Fibroblast of skin of left biceps (primary cell): Measurements from ENCODE around the gene LDLRAD4.
"Not testable (repeated sequence)": the region's sequence is repeated elsewhere in the genome, so short reads cannot be mapped to it uniquely, and the experiment has no call there.

Experiments
- DNase-seq, 2 experiments: peaks; one replicate each; pipeline ENCODE4 v3.0.0-alpha.2; 2013; ENCODE audit warnings: low read depth in 2 of 2

LDLRAD4 gene

DNA sequence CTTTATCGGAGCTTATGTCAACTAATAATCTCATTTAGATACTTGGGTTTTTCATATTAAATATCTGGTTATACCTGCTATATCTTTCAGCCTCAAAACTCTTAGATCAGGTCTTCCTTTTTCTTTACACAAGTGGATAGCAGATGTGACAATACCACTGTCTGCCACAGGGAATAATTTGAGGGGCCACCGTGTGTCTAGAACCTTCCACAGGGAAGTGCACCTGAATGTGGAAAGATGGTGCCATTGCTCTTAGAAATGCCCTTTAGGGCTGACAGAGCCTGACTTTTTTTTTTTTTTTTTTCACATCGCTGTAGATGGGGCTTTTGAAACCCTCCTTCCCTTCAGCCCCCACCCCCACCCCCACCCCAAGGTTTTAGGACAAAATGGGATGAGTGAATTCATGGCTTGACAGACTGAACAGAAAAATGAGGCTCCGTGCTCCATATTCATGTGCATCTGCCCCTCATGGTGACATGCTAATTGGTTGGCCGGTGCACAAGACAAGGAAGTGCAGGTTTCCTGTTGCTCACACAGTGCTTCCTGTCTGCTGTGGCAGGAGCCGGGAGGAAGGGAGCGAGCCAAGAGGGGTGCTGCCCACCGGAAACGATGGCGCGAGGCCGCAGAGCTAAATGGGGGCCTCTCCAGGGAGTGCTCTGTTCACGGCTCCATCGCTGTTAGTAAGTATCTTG is 246.0 kb downstream of the LDLRAD4 start:
- DNase-seq = no peak

DNA sequence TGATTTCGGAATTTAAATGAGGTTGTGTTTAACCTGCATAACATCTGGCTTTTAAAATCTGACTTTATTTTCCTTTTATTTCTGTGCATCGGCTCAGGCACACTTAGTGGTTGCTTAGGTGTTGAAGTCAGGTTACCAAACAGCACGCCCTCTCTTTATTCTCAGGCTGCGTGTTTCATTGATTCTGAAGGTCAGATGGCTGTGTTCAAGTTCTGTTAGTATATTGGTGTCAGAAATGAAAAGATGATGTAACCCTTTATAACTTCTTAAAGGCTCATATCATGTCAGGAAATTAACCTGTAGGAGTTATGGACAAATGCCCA is 246.5 kb downstream of the LDLRAD4 start:
- no peak for DNase-seq

DNA sequence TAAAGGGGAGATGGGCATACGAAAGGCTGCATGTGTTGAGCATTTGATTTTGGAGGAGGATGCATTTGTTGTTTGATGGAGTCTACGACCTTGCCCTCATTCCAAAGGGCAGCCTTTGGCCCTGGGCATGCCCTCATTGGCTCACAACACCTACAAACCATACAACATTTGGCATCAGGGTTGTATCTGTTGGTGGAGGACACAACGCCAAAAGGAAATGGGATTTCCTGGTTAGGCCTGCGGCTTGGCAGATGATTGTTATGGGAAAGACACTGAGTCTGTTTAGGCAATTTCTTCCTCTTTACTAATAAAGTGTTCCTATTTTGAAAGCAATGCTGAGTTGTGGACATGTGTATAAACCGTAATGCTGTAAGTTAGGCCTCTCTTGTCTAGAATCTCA is 246.9 kb downstream of the LDLRAD4 start:
- DNase-seq = no peak

DNA sequence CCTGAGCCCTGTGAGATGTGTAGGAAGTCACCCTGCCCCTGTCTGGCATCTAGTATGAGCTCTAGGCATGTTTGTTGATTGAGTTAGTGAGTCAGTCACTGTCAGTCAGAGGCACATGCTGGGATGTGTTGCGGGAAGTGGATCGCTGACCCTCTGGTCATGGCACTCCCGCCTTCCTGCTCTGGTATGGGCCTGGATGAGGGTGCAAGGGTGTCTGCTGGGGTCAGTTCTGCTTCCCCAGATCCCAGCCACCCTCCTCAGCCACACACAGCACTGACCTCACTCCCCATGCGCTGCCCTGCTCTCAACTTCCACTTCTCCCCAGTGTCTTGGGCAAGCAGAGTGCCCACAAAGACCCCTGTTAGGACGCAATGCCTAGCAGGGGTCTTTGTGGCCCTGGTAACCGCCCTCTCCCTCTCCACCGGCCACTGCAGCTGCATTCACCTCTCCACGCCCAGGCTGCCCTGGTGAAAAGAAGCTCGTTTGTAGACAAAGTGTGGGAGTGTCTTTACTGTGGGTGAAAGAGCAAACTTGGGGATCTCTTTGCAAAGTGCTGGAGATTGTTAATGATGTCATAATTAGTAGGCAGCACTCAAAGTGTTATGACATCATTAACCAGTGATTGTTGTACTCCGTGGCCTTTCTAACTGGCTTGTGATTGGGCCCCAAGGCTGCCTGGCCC is 252.1 kb downstream of the LDLRAD4 start:
- no peak for DNase-seq

DNA sequence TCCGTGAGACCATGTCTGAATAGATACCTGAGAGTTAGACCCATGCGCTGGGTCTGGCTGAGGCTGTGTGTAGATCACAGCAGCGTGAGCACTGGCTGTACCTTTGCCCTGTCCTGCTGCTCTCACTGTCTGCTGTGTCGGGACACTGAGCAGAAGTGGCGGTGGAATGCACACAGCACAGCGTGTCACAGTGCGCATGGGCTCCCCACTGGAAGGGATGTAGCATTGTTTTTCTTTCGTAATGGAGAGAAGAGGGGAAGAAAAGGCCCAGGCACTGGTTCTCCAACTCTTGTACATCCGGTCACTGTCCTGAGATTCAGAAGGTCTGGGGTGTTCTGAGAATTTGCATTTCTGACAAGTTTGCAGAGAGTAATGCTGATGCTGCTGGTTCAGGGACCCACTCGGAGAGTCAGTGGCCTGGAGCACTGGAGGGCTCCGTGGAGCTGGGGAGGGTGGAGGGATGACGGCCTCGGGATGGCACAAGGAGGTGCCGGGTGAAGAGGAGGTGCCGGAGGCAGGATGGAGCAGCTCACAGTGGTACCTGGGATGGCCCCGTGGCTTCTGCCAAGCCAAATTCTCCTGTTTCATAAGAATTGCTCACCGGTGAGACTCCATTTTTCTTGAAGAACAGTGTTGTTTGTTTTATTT is 252.8 kb downstream of the LDLRAD4 start:
- no peak for DNase-seq

DNA sequence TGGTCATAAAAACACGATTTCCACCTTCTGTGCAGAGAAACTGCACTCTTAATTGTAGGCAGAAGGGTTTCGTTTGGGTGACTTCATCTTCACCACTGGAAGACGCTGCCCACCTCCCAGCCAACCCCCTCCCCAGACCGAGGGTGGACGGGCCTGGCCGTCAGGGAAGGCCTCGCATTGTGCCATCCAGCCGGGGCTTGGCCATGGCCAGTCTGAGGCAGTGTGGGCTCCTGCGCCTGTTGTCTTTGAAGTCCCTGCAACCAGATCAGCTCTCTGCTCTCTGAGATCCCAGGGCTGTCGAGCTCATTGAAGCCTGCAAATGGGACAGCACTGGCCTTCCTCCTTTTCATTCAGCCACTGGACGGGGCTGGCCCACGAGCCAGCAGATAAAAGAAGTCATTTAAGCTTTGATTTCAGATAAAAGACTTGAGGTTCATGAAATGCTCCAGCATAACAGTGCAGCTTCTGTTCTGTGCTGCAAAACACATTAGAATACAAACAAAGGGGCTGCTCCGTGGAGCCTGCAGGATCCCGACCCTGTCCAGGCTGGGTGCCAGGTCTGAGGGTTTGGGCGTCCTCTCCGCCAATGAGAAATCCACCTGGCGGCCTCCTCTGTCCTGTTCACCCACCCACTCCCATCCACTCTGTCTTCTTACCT is 253.5 kb downstream of the LDLRAD4 start:
- no peak for DNase-seq

DNA sequence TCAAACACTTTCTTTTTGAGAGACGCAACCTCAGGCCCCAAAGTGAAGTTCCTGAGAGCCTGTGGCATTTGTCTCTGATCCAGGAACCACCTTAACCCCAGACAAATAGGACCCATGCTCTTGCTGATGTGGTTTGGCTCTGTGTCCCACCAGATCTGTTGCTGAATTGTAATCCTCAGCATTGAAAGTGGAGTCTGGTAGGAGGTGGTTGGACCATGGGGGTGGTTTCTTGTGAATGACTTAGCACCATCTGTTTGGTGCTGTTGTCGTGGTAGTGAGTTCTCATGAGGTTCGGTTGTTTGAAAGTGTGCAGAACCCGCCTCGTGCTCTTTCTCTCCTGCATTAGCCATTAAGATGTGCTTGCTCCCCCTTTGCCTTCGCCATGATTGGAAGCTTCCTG is 255.2 kb downstream of the LDLRAD4 start:
- DNase-seq = no peak

DNA sequence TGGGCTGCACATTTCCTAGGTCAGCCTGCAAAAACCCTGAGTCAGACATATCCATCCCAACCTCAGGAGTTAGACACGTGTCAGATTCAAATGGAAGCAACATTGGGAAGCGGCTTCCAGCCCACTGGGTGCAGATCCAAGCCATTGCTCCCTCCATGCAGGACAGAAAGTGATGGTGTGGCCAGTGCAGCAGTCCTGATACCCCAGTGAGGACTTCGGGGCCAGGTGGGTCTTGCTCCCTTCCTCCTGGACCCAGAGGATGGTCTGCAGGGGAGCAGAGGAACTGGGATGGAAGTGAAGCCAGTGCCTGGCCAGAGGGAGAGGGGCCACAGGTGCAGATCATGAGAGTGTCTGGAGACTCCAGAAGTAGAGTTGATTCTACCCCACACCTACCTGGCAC is 255.8 kb downstream of the LDLRAD4 start:
- no peak for DNase-seq

DNA sequence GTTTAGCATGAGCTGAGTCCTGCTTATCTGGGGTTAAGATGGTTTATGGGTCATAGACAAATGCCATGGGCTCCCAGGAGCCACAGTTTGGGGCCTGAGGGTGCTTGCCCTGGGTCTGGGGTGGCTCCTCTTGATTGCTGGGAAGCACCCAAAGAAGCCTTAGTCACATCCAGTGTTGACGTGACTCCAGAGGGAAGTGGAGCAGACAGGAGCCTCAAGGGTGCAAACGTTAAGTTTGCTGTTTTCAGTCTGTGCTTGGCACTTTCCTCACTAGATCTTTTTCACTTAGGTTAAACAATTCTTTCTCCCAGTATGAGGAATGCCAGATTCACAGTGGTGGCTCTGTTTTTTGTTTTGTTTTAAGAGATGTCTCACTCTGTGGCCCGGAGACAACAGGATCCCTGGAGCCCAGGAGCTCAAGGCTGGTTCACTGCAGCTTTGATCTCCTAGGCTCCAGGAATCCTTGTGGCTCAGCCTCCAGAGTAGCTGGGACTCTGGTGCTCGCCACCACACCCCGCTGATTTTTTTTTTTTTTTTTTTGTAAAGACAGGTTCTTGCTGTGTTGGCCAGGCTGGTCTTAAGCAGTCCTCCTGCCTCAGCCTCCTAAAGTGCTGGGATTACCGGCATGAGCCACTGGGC is 256.5 kb downstream of the LDLRAD4 start:
- DNase-seq = no peak

DNA sequence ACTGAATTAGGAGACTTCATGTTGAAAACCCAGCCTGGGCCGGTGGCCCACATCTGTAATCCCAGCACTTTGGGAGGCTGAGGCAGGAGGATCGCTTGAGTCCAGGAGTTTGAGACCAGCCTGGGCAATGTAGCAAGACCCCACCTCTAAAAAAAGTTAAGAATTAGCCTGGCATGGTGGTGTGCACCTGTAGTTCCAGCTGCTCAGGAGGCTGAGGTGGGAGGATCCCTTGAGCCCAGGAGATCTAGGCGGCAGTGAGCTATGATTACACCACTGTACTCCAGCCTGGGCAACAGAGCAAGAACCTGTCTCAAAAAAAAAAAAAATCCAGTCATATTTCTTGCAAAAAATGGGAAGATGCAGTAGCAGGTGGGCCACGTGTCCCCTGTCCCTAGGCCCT is 257.8 kb downstream of the LDLRAD4 start:
- DNase-seq = not testable (repeated sequence)

DNA sequence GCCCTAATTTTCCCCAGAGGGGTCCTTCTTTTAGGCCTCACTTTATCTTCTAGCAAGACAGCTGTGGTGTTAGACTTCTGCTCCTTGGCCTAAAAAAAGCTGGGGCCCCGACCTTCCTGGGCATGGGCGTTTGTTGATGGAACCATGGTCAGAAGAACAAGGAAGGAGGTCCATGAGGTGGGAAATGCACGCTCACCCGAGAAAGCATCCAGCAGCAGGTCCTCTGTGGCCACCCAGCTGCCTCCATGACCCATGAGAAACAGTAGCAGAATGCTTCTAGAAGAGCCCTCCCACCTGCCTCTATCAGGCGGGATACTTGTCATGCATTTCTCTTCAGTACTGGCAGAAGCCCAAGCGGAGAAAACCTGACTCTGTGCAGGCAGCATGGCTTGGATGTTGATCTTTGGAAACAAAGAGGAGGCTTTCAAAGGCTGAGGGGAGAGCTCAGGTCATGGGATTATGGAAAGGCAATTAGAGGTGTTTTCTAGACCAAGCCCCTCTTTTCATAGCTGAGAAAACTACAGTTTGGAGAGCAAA is 258.7 kb downstream of the LDLRAD4 start:
- no peak for DNase-seq

DNA sequence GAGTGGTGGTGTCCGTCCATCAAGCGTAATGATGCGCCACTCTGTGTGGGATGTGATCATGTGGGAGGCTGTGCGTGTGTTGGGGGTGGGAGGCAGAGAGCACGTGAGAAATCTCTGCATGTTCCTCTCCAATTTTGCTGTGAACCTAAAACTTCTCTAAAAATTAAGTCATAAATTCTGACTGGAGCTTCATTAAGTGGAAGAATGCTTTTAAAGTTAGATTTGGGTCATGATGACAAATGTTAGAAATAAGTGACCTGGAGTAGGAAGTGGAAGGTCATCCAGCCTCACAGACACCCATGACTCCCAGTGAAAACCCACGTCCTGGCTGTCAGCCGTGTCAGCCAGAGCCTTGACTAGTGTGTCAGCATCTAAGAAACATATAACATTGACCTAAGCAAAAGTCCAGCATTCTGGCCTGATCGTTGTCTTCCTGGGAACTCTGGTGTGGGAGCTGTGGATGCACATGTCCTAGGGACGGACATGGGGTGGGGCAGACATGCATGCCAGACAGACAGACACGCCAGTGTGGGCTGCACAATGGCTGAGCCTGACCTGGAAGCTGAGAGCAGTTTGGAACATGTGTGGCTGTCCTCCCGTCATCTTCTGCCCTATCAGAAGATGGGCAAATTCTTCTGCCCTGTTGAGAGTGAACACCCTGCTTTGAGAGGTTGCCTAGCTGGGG is 262.2 kb downstream of the LDLRAD4 start:
- DNase-seq = no peak

DNA sequence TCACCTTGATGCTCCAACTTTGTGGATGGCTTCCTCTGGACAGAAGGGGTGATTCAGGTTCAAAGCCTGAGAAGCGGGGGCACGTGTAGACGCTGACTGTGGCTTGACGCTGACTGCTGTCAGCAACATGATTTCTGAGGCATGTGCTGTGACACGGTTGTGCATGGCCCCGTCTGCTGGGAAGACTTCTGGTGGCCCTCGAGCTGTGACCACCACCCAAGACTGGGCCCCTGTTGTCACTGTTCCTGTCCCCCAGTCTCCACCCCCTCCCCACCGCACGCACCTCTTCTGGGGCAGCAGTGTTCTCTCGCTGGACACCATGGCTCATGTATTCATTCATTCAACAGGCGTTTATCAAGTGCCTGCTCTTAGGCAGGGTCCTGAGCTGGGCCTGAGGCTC is 262.8 kb downstream of the LDLRAD4 start:
- DNase-seq = no peak

DNA sequence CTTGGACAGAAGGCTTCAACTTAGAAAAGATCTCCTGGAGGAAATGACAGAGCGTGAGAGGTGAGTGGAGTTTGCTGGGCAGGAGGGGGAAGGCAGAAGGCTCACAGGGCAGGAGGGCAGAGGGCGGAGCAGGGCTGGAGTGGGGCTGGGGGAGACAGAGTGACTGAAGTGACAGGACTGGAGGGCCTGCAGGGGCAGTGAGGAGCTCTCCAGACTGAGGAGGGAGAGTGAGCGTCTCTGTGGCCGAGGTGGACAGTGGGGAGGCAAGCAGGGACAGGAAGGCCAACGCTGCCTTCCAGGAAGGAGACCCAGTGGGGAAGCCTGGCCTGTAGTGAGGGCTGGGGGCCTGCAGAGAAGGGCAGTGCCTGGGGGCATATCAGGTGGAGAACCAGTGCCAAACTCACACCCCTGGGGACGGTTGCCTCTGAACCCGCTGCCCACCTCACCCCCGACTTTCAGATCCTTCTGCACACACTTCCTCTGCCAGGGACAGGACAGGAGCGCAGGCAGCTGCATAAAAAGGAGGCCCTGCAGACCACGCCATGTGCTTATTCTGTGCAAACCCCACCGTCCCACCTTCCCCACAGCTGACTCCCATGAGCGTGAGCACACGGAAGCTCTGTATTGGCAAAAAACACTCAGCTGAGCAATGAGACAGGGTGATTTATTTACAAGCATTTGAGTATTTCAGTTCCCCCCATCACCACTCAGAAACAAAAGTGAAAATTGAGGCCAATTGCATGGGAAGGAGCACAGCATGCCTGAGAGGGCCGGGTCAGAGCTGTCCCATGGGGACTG is 263.5 kb downstream of the LDLRAD4 start:
- no peak for DNase-seq

DNA sequence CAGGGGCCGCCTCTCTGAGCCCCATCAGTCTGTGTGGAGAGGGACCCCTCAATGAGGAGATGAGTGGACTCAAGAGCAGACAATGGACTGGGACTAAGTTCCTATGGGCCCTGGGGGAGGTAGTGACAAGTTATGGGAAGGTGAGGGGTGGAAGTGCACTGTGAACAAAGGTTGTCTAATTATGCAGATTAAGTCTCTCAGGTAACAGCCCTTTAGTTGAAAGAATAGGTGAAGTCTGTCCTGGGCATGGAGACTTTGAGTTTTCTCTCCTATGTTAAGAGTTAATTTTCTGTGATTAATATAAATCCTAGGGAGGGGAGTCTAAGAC is 264.0 kb downstream of the LDLRAD4 start:
- no peak for DNase-seq

DNA sequence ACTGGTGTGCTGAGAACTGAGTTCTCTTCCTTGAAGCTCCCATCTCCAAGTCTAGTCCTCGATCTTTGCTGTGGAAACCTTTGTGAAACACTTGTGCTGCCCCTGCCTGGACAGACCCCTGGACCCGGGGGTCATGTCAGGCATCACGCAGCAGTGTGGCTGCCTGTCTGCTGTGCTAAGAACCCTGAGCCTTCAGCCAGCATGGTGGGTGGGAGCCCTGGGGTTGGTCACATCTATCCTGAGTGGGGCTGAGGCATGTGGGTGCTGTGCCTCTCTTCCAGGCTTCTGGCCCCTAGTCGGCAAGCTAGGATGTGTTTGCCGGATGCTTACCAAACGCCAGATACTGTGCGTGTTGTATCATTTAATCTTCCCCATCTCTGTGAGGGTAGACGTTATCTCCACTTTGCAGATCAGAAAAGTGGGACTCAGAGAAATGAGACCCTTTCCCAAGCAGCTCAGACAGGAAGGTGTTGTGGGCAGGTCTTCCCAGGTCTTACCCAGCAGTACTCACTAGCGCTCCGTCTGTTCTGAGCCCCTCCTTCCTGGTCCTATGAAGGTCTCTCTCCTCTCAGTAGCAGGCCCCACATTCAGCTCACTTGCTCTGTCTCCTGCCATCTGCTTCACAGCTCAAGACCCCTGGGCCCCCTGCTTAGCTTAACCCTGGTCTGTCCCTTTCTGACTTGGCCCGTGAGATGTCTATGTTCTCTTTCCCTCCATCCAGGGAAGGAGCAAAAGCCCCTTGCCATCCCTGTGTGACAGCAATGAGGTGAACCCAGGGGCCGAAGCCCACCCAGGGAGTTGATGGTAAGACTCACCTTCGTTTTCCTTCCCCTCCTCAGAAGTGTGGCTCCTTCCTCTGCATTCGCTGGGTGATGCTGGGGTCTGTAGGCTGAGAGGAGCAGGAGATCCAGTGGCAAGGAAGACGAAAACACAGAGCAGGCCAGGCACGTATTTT is 265.0 kb downstream of the LDLRAD4 start:
- DNase-seq = no peak

DNA sequence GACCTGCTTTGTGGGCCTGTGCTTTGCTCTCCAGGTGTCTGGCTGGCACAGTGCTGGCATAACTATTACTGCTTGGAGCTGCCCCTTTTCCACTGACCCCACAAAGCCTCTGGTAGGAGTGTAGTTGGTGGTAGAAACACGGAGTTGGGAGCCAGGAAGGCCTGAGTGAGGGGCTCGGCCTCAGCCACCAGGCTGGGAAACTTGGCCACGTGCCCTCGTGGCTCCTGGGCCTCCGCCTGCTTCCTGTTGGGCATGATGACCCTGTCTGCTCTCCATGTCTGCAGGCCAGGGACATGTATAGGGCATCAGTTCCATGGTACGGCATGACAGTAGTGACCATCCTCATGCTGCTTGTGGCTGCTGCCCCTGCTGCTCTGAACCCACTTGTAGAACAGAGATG is 266.6 kb downstream of the LDLRAD4 start:
- DNase-seq = no peak

DNA sequence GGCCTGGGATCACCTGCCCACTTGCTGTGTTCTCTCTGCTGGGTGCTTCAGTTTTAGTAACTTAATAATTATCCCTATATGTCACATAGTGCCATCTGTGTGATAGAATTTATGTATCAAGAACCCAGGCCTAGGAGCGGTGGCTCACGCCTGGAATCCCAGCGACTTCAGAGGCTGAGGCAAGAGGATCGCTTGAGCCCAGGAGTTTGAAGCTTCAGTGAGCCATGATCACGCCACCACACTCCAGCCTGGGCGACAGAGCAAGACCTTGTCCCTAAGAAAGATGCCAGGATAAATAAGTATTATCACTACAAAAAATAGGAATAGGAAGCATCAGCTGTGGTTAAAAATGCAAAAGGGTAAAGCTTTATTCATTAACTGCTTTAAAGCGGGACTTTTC is 267.0 kb downstream of the LDLRAD4 start:
- no peak for DNase-seq

DNA sequence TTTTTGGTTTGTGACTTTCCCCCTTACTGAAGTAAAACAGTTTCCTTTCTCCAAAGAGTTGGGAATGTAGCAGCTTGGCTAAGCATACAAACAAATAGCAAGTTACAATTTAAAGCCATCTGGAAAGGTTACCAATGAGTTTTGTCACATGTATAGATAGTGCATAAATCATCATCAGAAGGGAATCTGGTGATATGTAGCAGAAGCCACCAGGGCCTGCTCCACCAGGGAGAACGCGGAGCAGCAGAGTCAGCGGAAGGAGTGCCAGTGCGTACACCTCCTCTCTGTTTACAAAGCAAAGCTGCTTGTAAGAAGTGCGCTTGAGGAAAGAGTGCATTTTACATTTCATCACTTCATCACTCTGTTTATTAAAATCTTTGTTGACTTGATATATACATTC is 267.7 kb downstream of the LDLRAD4 start:
- DNase-seq = no peak

DNA sequence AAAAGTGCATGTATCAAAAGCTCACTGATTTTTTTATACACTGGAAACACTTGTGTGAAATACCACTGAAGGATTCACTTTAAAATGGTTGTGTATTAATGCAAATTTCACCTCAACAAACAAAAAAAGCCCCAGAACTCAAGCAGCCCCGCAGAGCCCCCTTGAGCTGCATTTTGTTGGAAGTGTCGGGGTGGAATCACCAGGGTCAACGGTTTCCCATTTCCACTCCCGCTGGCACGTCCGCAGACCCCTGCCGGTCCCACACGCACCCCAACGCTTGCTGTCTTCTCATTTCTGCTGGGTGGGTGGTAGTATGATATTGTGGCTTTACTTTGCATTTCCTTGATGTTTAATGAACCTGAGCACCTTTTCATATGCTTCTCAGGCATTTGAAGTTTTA is 268.1 kb downstream of the LDLRAD4 start:
- no peak for DNase-seq
